GM19324 (cell line): ENCODE results near the gene NHSL1.

Source experiments
- ATAC-seq: cut with Tn5 transposase; IDR thresholded peaks from one replicate; pipeline ENCODE4 v1.9.1; 2021; ENCODE audit warnings: mild to moderate bottlenecking, moderate library complexity; ENCODE audit not compliant: unreplicated experiment, low FRiP score

The NHSL1 gene

DNA sequence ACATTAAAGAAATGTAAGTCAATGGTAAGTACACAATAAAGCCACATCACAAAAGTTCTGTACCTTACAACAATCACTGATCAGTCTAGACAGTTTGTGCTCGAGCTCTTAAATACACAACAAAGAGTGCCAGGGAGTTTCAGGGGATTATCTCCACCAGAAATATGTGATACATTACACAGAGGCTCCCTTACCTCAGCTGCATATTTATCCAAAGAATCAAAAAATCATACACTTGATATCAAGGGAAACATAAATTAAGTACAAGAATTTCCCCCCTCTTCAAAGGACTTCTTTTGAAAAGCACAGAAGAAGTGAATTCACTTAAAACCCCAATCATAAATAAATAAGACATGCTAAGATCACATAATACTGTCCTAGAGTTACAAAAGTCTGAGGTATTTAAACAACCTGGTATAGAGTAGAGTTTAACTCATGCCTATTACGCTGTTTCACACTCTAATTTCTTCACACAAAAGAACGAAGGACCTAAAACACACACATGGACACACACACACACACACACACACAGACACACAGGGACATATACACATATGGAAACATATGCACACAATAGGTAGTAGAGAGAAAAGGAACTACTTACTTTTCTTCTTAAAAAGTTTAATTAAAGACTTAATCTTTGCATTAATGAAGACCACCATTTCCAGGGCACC, 528 bp downstream of the NHSL1 start:
- ATAC-seq = no peak

DNA sequence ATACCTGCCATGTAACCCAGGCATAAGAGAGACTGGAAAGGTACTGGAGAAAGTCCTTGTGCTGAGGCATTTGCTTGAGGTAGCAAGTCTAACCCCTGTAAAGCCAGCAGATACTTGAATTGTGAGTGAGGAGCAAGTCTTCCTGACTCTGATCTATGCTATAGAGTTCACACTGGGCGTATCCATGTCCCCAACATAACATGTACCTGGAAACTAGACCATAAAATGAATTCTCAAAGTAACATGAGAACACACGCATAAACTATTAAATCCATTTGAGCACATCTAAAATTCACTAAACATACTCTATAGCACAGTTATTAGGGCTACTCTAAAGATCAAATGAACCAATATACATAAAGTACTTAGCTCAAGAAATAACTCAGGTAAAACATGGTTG, 2.0 kb downstream of the NHSL1 start:
- ATAC-seq = no peak

DNA sequence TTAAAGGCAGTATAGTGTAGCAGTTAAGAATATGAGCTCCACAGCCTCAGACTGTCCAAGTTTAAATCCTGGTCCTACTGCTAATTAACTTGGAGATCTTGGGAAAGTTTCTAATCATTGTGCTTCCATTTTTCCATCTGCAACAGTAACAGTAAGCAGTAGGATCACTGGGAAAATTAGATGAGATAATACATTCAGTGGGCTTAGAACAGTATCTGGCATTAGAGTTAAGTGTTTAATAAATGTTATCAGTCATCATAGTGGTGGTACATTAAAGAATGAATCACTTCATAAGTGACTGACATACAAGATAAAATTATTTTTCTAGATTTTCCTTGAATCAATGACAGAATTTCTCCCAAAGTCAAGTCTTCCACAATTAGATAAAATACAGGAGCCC, 5.0 kb downstream of the NHSL1 start:
- ATAC-seq = no peak

DNA sequence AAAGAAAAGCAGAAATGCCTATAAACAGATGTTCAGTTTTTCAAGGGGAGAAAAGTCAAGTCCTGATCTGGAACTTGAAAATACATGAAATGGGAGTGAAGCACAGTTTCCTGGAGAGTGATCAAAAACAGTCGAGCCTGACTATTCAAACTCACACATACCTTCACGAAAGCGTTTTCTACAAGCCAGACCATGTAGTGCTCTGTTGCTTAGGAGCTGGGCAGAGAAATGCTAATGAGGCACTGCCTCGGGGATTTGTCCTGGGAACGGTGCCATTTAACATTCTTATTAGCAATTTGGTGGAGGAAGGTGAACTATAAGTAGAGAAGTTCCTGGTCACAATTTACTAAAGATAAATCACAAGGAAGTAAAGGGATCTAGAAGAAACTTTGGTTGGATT, 5.9 kb downstream of the NHSL1 start:
- ATAC-seq = no peak

DNA sequence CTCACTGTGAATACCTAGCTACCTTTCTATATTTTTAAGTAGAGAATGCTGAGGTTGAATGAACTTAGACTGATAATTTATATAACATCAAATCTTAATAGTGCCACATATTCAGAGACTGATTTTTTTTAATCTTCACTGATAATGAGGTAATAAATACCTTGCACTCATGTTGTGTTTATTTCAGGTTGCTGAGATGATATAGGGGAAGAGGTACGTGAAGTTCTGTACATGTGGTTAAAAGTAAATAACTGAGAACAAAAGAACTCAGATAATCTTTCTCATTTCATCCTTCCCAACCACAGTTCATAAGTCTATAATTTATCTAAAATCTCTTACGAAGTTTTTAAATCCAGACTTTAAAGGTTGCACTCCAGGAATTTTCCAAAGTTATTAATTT, 6.4 kb downstream of the NHSL1 start:
- no peak for ATAC-seq

DNA sequence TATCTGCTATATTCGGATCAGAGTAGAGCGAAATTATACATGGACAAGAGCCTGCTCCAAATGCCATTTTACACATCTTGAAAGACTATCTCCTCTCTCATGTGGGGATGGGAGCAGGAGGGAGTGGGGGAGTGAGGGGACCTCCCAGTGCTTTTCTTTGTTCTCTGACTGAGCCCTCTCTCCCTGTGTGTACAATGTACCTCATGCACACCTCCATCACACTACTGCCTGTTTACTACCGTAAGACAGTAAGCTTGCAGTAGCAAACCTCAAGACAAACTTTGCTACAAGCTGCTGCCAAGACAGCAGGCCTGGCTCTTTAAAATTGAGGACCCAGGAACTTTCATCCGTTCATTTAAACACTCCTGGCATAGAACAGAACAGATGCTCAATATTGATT, 7.2 kb downstream of the NHSL1 start:
- no peak for ATAC-seq

DNA sequence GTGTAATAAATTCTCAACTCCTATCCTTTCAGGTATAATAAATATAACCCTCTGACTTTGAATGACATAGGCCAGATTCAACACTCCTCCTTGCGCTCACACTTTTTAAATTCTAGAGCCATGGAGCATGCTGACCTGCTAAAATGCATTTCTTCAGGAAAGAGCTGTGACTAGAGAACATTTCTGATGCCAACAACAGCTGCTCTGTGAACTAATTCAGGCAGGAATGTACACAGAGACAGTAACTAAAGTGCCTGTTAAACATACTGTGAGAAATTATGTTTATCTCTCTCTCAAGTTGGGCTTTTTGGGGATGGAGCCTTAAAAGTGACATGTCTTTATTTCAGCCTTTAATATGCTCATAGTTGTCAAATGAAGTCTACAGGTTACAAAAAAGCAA, 8.3 kb downstream of the NHSL1 start:
- no peak for ATAC-seq

DNA sequence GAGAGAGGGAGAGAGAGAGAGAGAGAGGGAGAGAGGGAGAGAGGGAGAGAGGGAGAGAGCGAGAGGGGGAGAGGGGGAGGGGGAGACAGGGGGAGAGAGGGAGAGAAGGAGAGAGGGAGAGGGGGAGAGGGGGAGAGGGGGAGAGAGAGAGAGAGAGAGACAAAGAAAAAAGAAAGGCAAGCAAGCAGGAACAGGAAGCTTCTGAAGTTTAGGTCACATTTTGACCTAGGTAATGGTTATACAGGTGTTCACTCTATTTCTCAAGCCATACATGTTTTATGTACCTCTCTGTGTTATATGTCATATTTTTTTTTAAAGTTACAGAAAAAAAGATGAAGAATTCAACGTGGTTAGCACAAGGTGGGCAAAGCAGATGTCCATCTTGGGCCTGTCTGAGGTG, 9.4 kb downstream of the NHSL1 start:
- ATAC-seq = no peak

DNA sequence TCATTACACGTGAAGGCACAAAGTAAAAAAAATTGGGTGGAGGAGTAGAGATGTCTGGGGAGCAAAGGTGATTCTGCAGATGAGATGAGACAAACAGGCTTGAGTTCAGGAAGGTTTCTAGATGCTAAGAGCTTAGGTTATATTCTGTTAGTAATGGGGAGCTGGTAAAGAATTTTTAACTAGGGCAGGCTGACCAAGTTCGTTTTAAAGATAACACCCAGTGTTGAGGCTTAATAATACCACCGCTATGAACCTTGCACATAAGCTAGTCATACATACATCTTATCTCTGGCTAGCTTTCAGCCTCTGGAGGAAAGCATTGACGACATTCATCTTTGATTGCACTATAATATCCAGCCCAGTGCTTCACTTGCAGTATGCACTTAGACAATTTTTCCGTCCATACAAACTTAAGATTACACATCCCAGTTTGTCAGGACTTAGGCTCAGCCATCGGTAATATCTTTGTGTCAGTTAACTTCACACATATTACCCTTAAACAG, 12.1 kb downstream of the NHSL1 start:
- ATAC-seq = no peak

DNA sequence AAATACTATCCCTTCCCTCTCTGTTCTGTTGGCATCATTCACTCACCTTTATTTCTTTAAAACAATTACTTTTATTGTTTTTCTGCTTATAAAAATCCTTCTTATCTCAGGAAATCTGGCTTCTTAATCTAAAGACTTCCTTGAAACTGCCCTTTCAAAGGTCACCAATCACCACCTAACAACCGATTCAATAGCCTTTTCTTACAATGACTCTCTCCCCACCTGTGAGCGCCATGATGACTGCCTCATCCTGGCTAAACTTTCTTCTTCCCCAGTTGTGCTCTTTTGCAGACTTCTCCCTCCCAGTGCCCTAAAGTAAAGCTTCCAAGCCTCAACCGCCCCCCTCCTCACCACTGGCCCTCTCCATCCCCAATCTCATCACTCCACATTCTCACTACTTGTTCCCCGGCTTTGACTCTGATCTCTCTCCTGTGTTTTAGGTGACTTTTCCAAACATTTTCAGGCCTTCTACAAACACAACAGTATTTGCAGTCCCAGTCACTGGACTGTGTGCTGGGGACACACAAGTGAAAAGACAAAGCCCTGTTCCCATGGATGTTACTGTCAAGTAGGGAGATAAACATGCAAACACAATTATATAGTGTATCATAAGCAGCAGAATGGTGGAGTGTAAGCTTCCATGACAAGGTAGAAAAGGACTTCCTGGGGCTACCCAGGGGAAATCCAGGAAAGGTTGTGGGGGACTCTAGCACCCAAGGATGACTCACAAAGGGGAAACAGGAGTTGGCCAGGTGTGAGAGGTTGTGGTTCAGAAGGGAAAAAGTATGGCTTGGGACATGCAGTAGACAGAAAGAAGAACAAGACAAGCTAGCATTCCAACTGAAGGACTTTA, 12.8 kb downstream of the NHSL1 start:
- no peak for ATAC-seq

DNA sequence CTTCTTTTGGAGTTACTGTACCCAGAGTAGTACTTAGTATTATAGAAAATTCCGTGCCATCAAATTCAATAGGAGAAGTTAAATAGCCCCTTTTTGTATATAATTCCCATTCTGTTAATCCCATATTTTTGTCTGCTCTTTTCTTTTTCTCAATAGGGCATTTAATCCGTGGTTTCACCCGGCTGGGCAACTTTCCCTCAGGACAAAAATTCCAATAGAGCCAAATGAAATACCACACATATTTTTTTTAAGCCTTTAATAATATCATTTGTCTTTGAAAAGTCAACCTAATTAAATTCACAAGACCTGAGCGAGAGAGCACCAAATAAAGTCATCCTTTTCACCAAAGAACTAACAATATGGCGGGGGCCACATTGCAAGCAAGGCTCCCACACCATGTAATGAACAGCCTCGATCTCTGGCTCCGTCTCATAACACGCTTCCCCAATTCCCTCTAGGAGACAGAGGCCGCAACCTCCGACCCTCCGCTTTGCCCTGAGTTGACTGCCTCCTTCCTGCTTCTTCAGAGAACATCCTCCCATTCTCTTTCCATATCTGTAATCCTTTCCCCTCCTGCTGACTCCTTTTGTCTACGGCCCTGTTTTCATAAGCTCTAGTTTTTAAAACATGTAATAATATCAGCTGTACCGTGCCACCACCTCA, 13.6 kb downstream of the NHSL1 start:
- ATAC-seq = no peak

DNA sequence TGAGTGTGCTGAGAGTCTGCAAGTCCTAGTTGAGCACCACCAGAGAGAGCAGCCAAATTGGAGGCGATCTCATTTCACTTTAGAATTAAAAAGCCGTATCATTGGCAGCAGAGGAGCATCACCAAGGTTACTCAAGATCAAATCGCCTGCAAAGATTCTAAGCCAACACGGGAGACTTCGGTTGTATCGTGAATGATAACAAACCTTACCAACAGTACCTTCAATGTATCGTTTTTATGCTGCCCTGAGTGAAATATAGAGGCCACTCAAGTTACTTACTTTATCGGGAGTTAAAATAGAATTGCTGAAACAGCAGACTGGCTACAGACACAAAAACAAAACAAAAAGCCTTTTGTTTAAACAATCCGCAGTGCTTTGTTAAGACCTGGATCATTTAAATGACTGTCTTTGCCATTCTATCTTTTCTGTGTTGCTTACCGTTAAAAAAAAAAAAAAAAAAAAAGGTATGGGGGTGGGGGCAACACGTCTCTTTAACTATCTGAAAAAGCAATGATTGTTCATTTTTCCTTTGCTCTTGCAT, 14.2 kb downstream of the NHSL1 start:
- no peak for ATAC-seq

DNA sequence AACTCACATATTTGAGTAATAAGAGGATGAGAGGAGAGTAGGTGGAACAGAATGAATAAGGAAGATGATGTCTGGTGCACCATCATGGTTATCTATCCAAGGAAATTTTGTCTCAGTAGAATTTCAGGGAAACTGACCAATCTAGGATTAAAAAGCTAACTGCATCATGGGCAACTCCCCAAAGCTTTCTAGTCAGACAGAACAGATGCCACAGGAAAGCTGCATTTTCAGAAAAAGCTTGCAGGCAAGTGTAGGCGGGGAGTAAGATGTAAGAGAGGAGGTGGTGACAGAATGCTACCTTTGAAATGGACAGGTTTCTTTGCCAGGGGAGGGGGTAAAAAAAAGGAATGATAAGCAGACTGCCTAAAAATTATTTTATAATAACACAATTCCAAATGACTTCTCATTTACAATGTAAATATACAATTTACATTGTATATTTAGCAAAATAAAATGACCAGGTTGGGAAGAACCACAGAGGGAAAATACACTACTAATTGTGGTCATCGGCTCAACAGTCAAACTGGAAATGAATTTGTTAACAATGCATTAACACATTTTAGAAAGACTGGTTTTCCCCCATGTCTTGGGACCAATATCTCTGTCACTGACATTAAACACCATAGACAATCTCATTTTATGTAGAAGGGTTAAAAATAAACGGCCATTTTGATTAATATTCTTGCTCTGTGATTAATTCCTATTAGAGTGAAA, 15.1 kb downstream of the NHSL1 start:
- no peak for ATAC-seq

DNA sequence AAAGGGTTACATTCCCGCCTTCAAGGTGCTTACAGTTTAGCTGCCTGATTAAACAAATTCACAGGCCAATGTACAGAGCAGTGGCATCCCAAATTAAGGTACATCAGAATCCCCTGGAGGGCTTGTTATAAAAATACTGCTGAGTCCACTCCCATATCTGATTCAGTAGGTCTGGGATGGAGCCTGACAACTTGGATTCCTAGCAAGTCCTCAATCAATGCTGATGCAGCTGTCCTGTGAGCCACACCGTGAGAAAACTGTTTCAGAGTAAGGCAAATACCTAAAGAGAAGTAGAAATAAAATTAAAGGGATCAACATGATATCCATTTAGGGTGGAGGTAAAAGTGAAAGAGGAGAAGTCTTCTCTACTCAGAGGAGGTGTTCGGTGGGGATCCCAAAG, 16.5 kb downstream of the NHSL1 start:
- no peak for ATAC-seq

DNA sequence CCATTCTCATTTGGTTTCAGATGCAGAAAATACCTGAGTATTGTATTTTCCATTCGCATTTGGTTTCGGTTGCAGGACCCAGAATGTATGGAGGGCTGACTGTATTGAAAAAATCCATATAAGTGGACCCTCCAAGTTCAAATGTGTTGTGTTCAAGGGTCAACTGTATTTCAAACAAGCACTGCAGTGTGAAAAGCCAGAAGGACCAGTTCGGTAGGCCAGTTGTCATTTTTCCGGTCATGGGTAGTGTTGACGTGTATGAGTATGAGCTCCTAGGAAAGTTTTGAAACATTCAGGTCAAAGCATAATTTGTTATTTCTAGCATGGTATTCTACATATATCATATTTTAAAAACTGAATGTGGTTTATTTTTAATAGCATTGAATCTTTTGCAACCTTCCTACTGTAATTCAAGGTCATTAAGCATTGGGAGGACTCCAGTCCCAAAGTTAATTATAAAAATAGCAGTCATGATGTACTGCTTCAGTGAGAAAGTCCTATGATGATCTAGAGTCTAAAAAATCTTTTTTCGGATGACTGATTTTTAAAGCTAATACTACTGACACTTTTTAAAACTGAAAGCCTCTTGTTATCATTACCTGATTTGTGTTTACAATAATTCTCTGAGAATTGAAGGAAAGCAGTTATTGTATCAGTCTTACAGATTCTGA, 18.9 kb downstream of the NHSL1 start:
- ATAC-seq = no peak

DNA sequence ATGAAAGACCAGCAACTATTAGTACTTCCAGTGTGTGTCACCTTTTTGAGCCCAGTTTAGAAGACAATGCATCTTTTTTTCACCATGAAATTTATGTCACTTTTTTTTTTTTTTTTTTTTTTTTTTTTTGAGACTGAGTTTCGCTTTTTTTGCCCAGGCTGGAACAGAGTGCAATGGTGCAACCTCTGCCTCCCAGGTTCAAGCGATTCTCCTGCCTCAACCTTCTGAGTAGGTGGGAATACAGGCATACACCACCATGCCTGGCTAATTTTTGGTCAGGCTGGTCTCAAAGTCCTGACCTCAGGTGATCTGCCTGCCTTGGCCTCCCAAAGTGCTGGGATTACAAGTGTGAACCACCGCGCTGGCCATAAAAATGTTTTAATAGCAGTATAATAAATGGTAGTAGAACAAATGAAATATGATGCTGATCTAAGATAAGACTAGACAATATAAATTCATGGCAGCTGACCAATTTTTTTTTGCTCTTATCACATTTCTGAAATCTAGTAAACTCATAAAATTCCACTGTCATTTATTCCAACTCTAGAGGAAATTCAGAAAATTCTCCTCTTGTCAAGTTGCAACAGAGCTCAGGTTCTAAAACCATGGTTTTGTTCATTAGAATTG, 21.3 kb downstream of the NHSL1 start:
- ATAC-seq = no peak

DNA sequence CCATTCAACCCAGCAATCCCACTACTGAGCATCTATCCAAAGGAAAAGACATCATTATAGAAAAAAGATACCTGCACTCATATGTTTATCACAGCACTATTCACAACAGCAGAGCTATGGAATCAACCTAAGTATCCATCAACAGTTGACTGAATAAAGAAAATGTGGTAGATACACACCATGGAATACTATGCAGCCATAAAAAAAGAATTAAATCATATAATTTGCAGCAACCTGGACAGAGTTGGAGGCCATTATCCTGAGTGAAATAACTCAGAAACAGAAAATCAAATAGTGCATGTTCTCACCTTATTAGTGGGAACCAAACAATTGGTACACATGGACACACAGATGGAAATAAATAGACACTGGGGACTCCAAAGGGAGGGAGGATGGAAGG, 23.2 kb downstream of the NHSL1 start:
- ATAC-seq = no peak

DNA sequence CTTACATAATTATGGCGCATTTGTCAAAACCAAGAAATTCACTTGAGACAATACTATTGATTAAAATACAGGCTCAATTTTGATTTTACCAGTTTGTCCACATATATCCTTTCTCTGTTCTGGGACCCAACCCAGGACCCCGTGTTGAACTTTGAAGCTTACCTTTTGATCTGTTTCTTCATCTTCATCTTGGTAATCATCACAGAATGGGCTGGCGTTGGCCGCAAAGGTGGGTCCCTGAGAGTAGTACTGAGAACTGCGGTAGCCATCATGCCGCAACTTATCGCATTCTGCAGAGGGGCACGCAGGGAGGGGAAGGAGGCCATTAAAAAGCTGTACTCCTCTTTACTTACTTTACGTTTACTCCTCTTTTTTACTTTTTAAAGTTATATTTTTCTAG, 26.1 kb downstream of the NHSL1 start:
- ATAC-seq = no peak

DNA sequence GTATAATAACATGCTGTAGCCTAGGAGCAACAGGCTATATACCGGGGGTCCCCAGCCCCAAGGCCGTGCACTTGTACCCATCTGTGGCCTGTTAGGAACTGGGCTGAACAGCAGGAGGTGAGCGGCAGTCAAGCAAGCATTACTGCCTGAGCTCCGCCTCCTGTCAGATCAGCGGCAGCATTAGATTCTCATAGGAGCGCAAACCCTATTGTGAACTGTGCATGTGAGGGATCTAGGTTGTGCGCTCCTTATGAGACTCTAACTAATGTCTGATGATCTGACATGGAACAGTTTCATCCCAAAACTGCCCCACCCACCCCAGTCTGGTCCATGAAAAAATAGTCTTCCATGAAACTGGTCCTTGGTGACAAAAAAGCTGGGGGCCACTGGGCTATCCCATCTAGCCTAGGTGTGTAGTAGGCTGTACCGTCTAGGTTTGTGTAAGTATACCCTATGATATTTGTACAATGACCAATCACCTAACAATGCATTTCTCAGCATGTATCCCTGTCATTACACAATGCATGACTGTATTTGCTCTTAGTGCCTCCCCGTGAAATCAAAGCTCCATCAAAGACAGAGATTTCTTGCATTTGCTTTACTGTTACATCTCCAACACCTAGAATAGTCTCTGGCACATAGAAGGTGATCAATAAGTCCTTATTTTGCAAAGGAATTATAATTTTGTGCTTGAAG, 30.8 kb downstream of the NHSL1 start:
- ATAC-seq = no peak
